Measurements from ENCODE around the gene PTPRG.

GRCh38 chr3:61796088-61796680, 234.8 kb downstream of the PTPRG start:
- TF ChIP-seq CTCF (IDR thresholded peaks at IDR 0.05) (no peak), POLR2A (IDR thresholded peaks at IDR 0.05) (no peak)

Data from adrenal gland (tissue), 5 donors.